ENCODE measurements around the gene CNTN4. TPM values are rescaled to one million over a fixed set of nuclear protein-coding genes. Genes with fewer than 3 reads are reported as not detected.

The CNTN4 gene
- total RNA-seq, 1 experiment from 2014 or later = 0.12 TPM

DNA sequence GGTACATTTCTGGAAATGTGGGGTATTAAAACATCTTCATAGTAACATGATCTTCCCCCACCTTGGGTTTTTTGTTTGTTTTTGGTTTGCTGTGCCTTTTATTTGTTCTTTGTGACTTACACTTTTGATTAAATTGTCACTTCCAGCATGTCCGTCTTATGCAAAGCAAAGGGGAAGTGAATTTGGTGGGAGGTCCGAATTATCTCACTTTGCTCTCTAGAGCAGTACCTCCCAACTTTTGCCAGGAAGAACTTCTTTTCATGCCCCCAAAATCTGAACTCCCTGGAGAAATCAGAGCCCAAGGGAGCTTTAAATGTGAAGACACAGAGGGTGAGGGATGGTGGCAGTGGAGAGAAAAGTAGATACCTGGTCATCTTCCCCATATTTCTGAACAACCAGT, 838.4 kb downstream of the CNTN4 start:
- Mint-ChIP-seq H3K4me1 (ENCODE audit: insufficient read depth, unreplicated experiment) (no peaks in the 10 kb centered on the region), H3K4me3 (ENCODE audit: unreplicated experiment) (no peak overlapping the region), H3K27ac (ENCODE audit: low read depth, unreplicated experiment) (no peak overlapping the region), H3K36me3 (ENCODE audit: insufficient read depth, unreplicated experiment) (peaks cover 7% of the 10 kb centered on the region), H3K27me3 (ENCODE audit: insufficient read depth, unreplicated experiment) (peaks cover 79% of the 10 kb centered on the region), H3K9me3 (ENCODE audit: unreplicated experiment) (no peaks in the 10 kb centered on the region)
- intact Hi-C loops (cut with micrococcal nuclease) = no loop called here
- no peak for DNase-seq (ENCODE audit: unreplicated experiment)
- CTCF ChIA-PET = no interaction called here
- TF ChIP-seq, protein P1, sequence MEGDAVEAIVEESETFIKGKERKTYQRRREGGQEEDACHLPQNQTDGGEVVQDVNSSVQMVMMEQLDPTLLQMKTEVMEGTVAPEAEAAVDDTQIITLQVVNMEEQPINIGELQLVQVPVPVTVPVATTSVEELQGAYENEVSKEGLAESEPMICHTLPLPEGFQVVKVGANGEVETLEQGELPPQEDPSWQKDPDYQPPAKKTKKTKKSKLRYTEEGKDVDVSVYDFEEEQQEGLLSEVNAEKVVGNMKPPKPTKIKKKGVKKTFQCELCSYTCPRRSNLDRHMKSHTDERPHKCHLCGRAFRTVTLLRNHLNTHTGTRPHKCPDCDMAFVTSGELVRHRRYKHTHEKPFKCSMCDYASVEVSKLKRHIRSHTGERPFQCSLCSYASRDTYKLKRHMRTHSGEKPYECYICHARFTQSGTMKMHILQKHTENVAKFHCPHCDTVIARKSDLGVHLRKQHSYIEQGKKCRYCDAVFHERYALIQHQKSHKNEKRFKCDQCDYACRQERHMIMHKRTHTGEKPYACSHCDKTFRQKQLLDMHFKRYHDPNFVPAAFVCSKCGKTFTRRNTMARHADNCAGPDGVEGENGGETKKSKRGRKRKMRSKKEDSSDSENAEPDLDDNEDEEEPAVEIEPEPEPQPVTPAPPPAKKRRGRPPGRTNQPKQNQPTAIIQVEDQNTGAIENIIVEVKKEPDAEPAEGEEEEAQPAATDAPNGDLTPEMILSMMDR (IDR thresholded peaks at IDR 0.05; ENCODE audit: unreplicated experiment) = no peak
- POLR2A ChIA-PET = no interaction called here
- no TSS peak for BruUV-seq (replicated peaks)

DNA sequence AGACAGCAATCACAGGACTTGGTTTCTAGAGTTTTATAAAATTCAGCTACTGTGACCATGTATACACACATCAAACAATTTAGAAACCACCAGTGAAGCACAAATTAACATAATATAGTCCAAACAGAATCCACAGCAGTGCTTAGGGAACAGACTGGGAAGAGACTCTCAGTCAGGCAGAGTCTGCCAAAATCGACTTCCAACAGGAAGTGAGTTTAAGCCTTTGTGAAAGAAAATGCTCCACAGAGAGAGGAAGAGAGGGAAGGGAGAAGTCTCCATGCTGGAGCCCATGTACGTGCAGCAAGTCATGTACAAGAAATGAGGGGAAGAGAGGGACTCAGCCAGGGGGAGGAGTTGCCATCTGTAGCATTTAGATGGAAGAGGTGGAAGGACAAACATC, 838.9 kb downstream of the CNTN4 start:
- no peaks in the 10 kb centered on the region for H3K4me1 Mint-ChIP-seq (ENCODE audit: insufficient read depth, unreplicated experiment)
- H3K9me3 Mint-ChIP-seq (ENCODE audit: unreplicated experiment) = no peaks in the 10 kb centered on the region
- peaks cover 84% of the 10 kb centered on the region for H3K27me3 Mint-ChIP-seq (ENCODE audit: insufficient read depth, unreplicated experiment)
- intact Hi-C loops (cut with micrococcal nuclease) = no loop called here
- ChIA-PET CTCF (no interaction called here), POLR2A (no interaction called here)
- H3K27ac Mint-ChIP-seq (ENCODE audit: low read depth, unreplicated experiment) = no peak overlapping the region
- DNase-seq (ENCODE audit: unreplicated experiment) = no peak
- H3K4me3 Mint-ChIP-seq (ENCODE audit: unreplicated experiment) = no peak overlapping the region
- H3K36me3 Mint-ChIP-seq (ENCODE audit: insufficient read depth, unreplicated experiment) = peaks cover 7% of the 10 kb centered on the region
- no TSS peak for BruUV-seq (replicated peaks)
- TF ChIP-seq, protein P1 (IDR thresholded peaks at IDR 0.05; ENCODE audit: unreplicated experiment) = no peak

DNA sequence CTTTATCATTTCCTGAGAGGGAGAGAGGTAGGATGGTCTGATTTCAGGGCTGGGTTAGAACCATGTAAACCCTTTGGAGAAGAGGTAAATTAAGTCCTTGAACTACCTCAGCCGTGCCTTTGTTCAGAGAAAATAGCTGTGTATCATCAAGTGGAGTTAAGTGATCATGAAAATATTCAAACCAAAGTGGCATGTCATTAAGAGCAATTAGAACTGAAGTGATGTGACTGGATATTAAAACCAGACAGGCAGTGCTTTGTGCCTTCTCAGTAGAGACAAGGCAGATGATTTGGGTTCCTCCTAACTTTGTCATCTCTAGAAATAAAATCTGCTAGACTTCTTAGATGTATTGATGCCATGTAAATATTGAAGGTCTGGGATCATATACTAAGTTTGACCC, 840.0 kb downstream of the CNTN4 start:
- CTCF ChIA-PET = interaction anchor here (0.8 kb wide), 1 partner anchor 28 kb away, joined by 3 read pairs; no protein-coding TSS in a partner anchor
- BruUV-seq (replicated peaks) = no TSS peak

DNA sequence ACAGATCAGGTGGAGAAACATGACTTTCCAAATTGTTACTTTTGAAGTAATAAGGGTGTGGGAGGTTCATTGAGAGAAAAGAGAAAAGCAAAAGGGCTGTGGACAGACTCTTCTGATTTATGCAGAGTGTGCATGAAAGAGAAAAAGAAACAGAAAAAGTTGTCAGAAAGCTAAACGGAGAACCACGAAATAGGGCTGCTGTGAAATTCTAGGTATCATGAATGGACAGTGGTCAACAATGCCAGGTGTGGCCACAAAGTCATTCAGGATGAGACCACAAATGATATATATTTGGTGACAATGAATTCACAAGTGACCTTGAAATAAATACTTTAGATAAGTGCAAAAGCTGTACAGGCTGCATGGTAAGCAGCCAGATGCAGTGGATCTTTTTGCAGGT, 841.4 kb downstream of the CNTN4 start:
- H3K4me1 Mint-ChIP-seq (ENCODE audit: insufficient read depth, unreplicated experiment) = no peaks in the 10 kb centered on the region
- peaks cover 87% of the 10 kb centered on the region for H3K27me3 Mint-ChIP-seq (ENCODE audit: insufficient read depth, unreplicated experiment)
- no peaks in the 10 kb centered on the region for H3K36me3 Mint-ChIP-seq (ENCODE audit: insufficient read depth, unreplicated experiment)
- ChIA-PET POLR2A (no interaction called here), CTCF (interaction anchor here (0.9 to 1.4 kb wide), 2 partner anchors 18 to 225 kb away, joined by 3 to 4 read pairs; no protein-coding TSS in a partner anchor)
- no peaks in the 10 kb centered on the region for H3K9me3 Mint-ChIP-seq (ENCODE audit: unreplicated experiment)
- BruUV-seq (replicated peaks) = no TSS peak
- TF ChIP-seq, protein P1 (IDR thresholded peaks at IDR 0.05; ENCODE audit: unreplicated experiment) = no peak
- DNase-seq (ENCODE audit: unreplicated experiment) = no peak
- intact Hi-C loops (cut with micrococcal nuclease) = no loop called here
- no peak overlapping the region for H3K27ac Mint-ChIP-seq (ENCODE audit: low read depth, unreplicated experiment)
- no peak overlapping the region for H3K4me3 Mint-ChIP-seq (ENCODE audit: unreplicated experiment)

More for the DNA sequence above, 840.0 kb downstream of the CNTN4 start:
- Mint-ChIP-seq H3K27me3 (ENCODE audit: insufficient read depth, unreplicated experiment) (peaks cover 84% of the 10 kb centered on the region), H3K4me3 (ENCODE audit: unreplicated experiment) (no peak overlapping the region), H3K27ac (ENCODE audit: low read depth, unreplicated experiment) (no peak overlapping the region), H3K9me3 (ENCODE audit: unreplicated experiment) (no peaks in the 10 kb centered on the region), H3K4me1 (ENCODE audit: insufficient read depth, unreplicated experiment) (no peaks in the 10 kb centered on the region), H3K36me3 (ENCODE audit: insufficient read depth, unreplicated experiment) (peaks cover 4% of the 10 kb centered on the region)
- TF ChIP-seq, protein P1 (IDR thresholded peaks at IDR 0.05; ENCODE audit: unreplicated experiment) = no peak
- POLR2A ChIA-PET = no interaction called here
- no peak for DNase-seq (ENCODE audit: unreplicated experiment)
- intact Hi-C loops (cut with micrococcal nuclease) = no loop called here
